ENCODE data around the gene RNF5.

DNA sequence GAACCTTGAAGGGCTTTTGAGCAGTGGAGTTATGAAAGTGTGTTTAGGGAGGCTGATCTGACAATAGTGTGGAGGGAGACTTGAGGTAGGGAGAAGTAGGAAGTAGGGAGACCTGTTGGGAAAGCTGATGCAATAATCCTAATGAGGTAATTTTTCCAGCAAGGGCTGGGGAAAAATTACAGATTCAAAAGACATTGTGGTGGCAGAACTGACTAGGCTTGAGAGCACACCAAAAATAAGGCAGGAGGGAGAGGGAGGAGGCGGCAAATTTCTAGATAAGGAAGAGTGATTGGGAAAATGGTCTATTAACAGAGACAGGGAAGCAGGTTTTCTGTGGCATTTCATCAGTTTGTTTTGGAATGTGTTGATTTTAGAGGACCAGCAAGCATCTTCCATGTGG lies 31.9 kb upstream of the RNF5 start:
- TF ChIP-seq POLR2A (IDR thresholded peaks at IDR 0.05; ENCODE audit: low read length) (no peak), GATA1 (IDR thresholded peaks at IDR 0.05; ENCODE audit: low read depth, low read length) (no peak)

Measured in erythroblast (primary cell).